Esophagus muscularis mucosa (tissue), 4 donors: ENCODE measurements around the gene UBE2G2. TPM values are rescaled to one million over a fixed set of nuclear protein-coding genes. Genes with fewer than 3 reads are reported as not detected.

Experiments
- DNase-seq: peaks from one replicate; pipeline ENCODE4 v3.0.0-alpha.2; 2017; ENCODE audit errors: extremely low spot score
- H3K27ac ChIP-seq, 4 donors: fragments of 200-600 bp; sonication (generic); replicated peaks in 1 of 4; 1 replicate in 3 of 4; 2 replicates in 1 of 4; pipeline ENCODE4 v1.5.1; 2016 to 2019; ENCODE audit warnings: mild to moderate bottlenecking in 1 of 4
- H3K27me3 ChIP-seq, 4 donors: fragments of 200-600 bp; sonication (generic); one replicate each; pipeline versions ENCODE4 v1.5.1 to v1.6.0; 2016 to 2019
- H3K36me3 ChIP-seq, 4 donors: fragments of 200-600 bp; sonication (generic); one replicate each; pipeline ENCODE4 v1.5.1; 2016 to 2019
- H3K4me1 ChIP-seq, 4 donors: fragments of 200-600 bp; sonication (generic); one replicate each; pipeline ENCODE4 v1.5.1; 2016 to 2019
- H3K4me3 ChIP-seq, 4 donors: fragments of 200-600 bp; sonication (generic); 1 replicate in 2 of 4; 2 replicates in 2 of 4; pipeline ENCODE4 v1.5.1; 2016 to 2019; ENCODE audit warnings: mild to moderate bottlenecking in 4 of 4, moderate library complexity in 1 of 4
- H3K9me3 ChIP-seq, 4 donors: fragments of 200-600 bp; sonication (generic); 1 replicate in 3 of 4; 2 replicates in 1 of 4; pipeline ENCODE4 v1.5.1; 2016 to 2019
- CTCF ChIP-seq, 3 experiments: fragments of 200-600 bp in 2 of 3; fragments of 450-650 bp in 1 of 3; sonication (generic) in 2 of 3; IDR thresholded peaks; one replicate each; pipeline ENCODE4 v1.5.1; 2017 to 2019; ENCODE audit warnings: antibody characterized with exemption in 3 of 3, mild to moderate bottlenecking in 2 of 3, moderate library complexity in 1 of 3
- EP300 ChIP-seq: sonication (generic); formaldehyde crosslinking; IDR thresholded peaks from one replicate; pipeline ENCODE4 v1.6.1; 2017; ENCODE audit warnings: antibody characterized with exemption
- POLR2A ChIP-seq: fragments of 450-650 bp; IDR thresholded peaks from one replicate; pipeline ENCODE4 v1.6.1; 2017; ENCODE audit warnings: antibody characterized with exemption, moderate library complexity, mild to moderate bottlenecking, low read depth
- POLR2AphosphoS5 ChIP-seq, 2 donors: sonication (generic); formaldehyde crosslinking; IDR thresholded peaks; one replicate each; pipeline ENCODE4 v1.6.1; 2017; ENCODE audit warnings: antibody characterized with exemption in 2 of 2
- WGBS: methylation state at CpG from one replicate; pipeline ENCODE4 v1.1.5; 2018; 5-methylcytosine and 5-hydroxymethylcytosine counted together
- intact Hi-C: fragments of 100-400 bp; cut with DNase I; formaldehyde crosslinking; loops from one replicate; pipeline ENCODE4 v1.15.1; 2023
- total RNA-seq, 4 donors: library from RNA; depleted of rRNA; stranded (reverse); fragments of >200 nt; gene quantifications; one replicate each; pipeline versions ENCODE4 v1.1.0 to v1.2.1, GENCODE V29; 2016

UBE2G2 gene
- total RNA-seq, 4 donors from 2014 or later = 74.4 to 174 (median 81.7) TPM

- Histone ChIP-seq H3K4me3 (no peak overlapping the region), H3K27ac (no peak overlapping the region), H3K9me3 (no peaks in the 10 kb centered on the region), H3K27me3 (no peaks in the 10 kb centered on the region), H3K4me1 (peaks cover 0 to 13% (median 2%) of the 10 kb centered on the region in 4 donors), H3K36me3 (peaks cover 31 to 58% (median 41%) of the 10 kb centered on the region in 4 donors)
- intact Hi-C loops = no loop called here
- TF ChIP-seq EP300 = no peak
- no peak for TF ChIP-seq CTCF (IDR thresholded peaks at IDR 0.05)
- TF ChIP-seq POLR2AphosphoS5 (IDR thresholded peaks at IDR 0.05) = no peak
- no peak for TF ChIP-seq POLR2A
- DNase-seq = no peak
- WGBS = 91% methylated on average over 5 of the region's 5 CpGs
Observed at GRCh38 chr21:44778094-44778493, 23.5 kb downstream of the UBE2G2 start.

GRCh38 chr21:44774972-44775371, 26.6 kb downstream of the UBE2G2 start:
- DNase-seq = no peak
- TF ChIP-seq EP300 (no peak), CTCF (IDR thresholded peaks at IDR 0.05) (no peak), POLR2A (no peak), POLR2AphosphoS5 (IDR thresholded peaks at IDR 0.05) (no peak)
- no peak overlapping the region for H3K4me3 ChIP-seq
- no peak overlapping the region for H3K27ac ChIP-seq
- peaks cover 0 to 7% (median 2%) of the 10 kb centered on the region in 4 donors for H3K4me1 ChIP-seq
- 97% methylated on average over 8 of the region's 8 CpGs for WGBS
- no peaks in the 10 kb centered on the region for H3K27me3 ChIP-seq
- H3K36me3 ChIP-seq = peaks cover 57 to 82% (median 65%) of the 10 kb centered on the region in 4 donors
- H3K9me3 ChIP-seq = no peaks in the 10 kb centered on the region
- intact Hi-C loops = no loop called here

GRCh38 chr21:44773291-44773932, 28.2 kb downstream of the UBE2G2 start:
- Histone ChIP-seq H3K27ac (no peak overlapping the region), H3K4me3 (no peak overlapping the region), H3K9me3 (no peaks in the 10 kb centered on the region), H3K27me3 (no peaks in the 10 kb centered on the region), H3K36me3 (peaks cover 58 to 94% (median 79%) of the 10 kb centered on the region in 4 donors), H3K4me1 (no peaks in the 10 kb centered on the region)
- intact Hi-C loops = no loop called here
- 89% methylated on average over 17 of the region's 20 CpGs for WGBS
- TF ChIP-seq POLR2A (no peak), POLR2AphosphoS5 (IDR thresholded peaks at IDR 0.05) (no peak), EP300 (no peak), CTCF (IDR thresholded peaks at IDR 0.05) (no peak)
- no peak for DNase-seq

GRCh38 chr21:44771896-44772525, 29.6 kb downstream of the UBE2G2 start:
- Histone ChIP-seq H3K27ac (no peak overlapping the region), H3K9me3 (no peaks in the 10 kb centered on the region), H3K27me3 (no peaks in the 10 kb centered on the region), H3K4me1 (no peaks in the 10 kb centered on the region), H3K36me3 (peaks cover 52 to 90% (median 79%) of the 10 kb centered on the region in 4 donors), H3K4me3 (no peak overlapping the region)
- WGBS = 92% methylated on average over 17 of the region's 17 CpGs
- DNase-seq = no peak
- TF ChIP-seq POLR2A = no peak
- TF ChIP-seq CTCF (IDR thresholded peaks at IDR 0.05) = no peak
- TF ChIP-seq POLR2AphosphoS5 (IDR thresholded peaks at IDR 0.05) = no peak
- TF ChIP-seq EP300 = no peak
- intact Hi-C loops = no loop called here
